ENCODE results near the gene BRINP1. TPM values are rescaled to one million over a fixed set of nuclear protein-coding genes. Genes with fewer than 3 reads are reported as not detected.

The BRINP1 gene
- total RNA-seq, 1 experiment from 2014 or later: not detected

DNA sequence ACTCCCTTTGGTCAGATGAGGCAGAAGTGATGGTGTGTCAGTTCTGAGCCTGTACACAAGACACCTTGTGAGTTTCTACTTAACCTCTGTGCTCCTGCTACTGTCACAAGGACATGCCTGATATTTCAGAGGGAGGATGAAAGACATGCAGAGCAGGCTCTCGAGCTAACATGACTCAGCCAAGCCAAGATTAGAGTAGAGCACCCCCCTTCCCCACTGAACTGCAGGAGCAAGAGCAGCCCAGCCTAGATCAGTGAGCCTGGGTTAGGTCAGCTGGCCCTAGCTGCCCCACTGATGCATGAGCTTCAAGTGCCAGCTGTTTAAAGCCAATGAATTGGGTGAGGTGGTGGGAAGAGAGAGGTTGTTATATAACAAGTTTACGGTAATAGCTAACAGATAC, 36.7 kb downstream of the BRINP1 start:
- H3K79me2 ChIP-seq (ENCODE audit: low read depth): no peaks in the 10 kb centered on the region
- H3K4me1 ChIP-seq (replicated peaks; ENCODE audit: insufficient read depth): no peaks in the 10 kb centered on the region
- ChIA-PET CTCF (no interaction called here), POLR2A (ENCODE audit: unreplicated experiment) (no interaction called here)
- H3K36me3 ChIP-seq (ENCODE audit: low read depth): no peaks in the 10 kb centered on the region
- intact Hi-C loops (cut with micrococcal nuclease; ENCODE audit: unreplicated experiment): no loop called here
- no peak overlapping the region for H3K4me3 ChIP-seq
- no peak overlapping the region for H3K4me2 ChIP-seq
- no peaks in the 10 kb centered on the region for H3F3A ChIP-seq (ENCODE audit: insufficient read depth, low read depth)
- no peaks in the 10 kb centered on the region for H3K9me2 ChIP-seq (ENCODE audit: insufficient read depth)
- H3K27ac ChIP-seq: no peak overlapping the region
- DNase-seq: no peak
- no peak overlapping the region for H2AFZ ChIP-seq
- H3K27me3 ChIP-seq (ENCODE audit: insufficient read depth, low read depth): no peaks in the 10 kb centered on the region
- no TSS peak for BruUV-seq (replicated peaks)
- no peaks in the 10 kb centered on the region for H4K20me1 ChIP-seq (ENCODE audit: insufficient read depth)
- no peaks in the 10 kb centered on the region for H3K9me3 ChIP-seq (ENCODE audit: insufficient read depth, low read depth)
- no peak for TF ChIP-seq EZH2 (IDR thresholded peaks at IDR 0.05; ENCODE audit: low read depth)
- TF ChIP-seq, protein P1, sequence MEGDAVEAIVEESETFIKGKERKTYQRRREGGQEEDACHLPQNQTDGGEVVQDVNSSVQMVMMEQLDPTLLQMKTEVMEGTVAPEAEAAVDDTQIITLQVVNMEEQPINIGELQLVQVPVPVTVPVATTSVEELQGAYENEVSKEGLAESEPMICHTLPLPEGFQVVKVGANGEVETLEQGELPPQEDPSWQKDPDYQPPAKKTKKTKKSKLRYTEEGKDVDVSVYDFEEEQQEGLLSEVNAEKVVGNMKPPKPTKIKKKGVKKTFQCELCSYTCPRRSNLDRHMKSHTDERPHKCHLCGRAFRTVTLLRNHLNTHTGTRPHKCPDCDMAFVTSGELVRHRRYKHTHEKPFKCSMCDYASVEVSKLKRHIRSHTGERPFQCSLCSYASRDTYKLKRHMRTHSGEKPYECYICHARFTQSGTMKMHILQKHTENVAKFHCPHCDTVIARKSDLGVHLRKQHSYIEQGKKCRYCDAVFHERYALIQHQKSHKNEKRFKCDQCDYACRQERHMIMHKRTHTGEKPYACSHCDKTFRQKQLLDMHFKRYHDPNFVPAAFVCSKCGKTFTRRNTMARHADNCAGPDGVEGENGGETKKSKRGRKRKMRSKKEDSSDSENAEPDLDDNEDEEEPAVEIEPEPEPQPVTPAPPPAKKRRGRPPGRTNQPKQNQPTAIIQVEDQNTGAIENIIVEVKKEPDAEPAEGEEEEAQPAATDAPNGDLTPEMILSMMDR (conservative IDR thresholded peaks at IDR 0.05): no peak

DNA sequence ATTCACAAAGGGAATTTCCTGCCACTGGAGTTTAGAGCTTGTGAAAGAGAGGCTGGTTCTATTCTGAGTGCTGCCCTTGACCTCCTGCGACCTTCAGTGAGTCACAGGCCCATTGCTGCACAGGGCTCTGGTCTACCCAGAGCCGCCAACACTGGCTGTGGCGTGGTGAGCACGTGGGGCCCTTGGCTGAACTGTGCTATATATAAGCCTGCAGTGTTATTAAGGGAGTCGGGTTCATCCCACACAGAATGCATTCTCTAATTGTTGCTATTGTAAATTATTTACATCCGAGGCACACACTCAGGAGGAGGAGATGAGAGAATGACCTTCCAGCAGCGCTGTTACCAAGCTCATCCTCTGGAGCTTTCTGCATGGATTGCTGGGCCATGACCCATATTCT, 47.1 kb downstream of the BRINP1 start:
- Histone ChIP-seq H3K36me3 (ENCODE audit: low read depth) (no peaks in the 10 kb centered on the region), H3K79me2 (ENCODE audit: low read depth) (no peaks in the 10 kb centered on the region), H3K4me3 (no peak overlapping the region), H2AFZ (no peak overlapping the region), H4K20me1 (ENCODE audit: insufficient read depth) (no peaks in the 10 kb centered on the region), H3K9me3 (ENCODE audit: insufficient read depth, low read depth) (no peaks in the 10 kb centered on the region), H3K9me2 (ENCODE audit: insufficient read depth) (no peaks in the 10 kb centered on the region), H3K4me1 (replicated peaks; ENCODE audit: insufficient read depth) (no peaks in the 10 kb centered on the region), H3K27ac (no peak overlapping the region), H3K4me2 (no peak overlapping the region), H3F3A (ENCODE audit: insufficient read depth, low read depth) (no peaks in the 10 kb centered on the region), H3K27me3 (ENCODE audit: insufficient read depth, low read depth) (no peaks in the 10 kb centered on the region)
- no peak for DNase-seq
- BruUV-seq (replicated peaks): no TSS peak
- TF ChIP-seq, protein P1 (conservative IDR thresholded peaks at IDR 0.05): no peak
- no peak for TF ChIP-seq EZH2 (IDR thresholded peaks at IDR 0.05; ENCODE audit: low read depth)
- intact Hi-C loops (cut with micrococcal nuclease; ENCODE audit: unreplicated experiment): no loop called here
- POLR2A ChIA-PET (ENCODE audit: unreplicated experiment): no interaction called here
- CTCF ChIA-PET: no interaction called here

DNA sequence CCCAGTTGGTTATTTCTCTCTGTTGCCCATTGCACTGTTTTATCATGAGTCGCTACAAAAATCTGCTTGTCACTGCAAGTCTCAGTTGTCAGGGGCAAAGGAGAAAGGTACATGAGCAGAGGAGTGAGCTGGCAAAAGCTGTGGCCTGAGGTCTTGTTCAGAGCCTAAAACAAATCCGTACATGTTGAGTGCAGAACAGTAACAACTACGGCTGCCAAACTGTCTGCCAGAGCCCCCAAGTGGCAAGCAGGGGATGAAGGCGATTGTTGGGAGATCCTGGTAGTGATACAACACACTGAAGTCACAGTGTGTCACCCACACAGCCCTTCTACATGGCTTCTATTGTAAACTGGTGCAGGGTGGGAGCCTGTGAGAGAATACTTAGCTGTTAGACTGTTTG, 50.9 kb downstream of the BRINP1 start:
- Histone ChIP-seq H3F3A (ENCODE audit: insufficient read depth, low read depth) (no peaks in the 10 kb centered on the region), H3K36me3 (ENCODE audit: low read depth) (no peaks in the 10 kb centered on the region), H3K79me2 (ENCODE audit: low read depth) (no peaks in the 10 kb centered on the region), H3K27ac (no peak overlapping the region), H3K27me3 (ENCODE audit: insufficient read depth, low read depth) (no peaks in the 10 kb centered on the region), H3K4me2 (no peak overlapping the region), H4K20me1 (ENCODE audit: insufficient read depth) (no peaks in the 10 kb centered on the region), H3K4me1 (replicated peaks; ENCODE audit: insufficient read depth) (no peaks in the 10 kb centered on the region), H3K9me2 (ENCODE audit: insufficient read depth) (no peaks in the 10 kb centered on the region), H3K9me3 (ENCODE audit: insufficient read depth, low read depth) (no peaks in the 10 kb centered on the region), H2AFZ (no peak overlapping the region), H3K4me3 (no peak overlapping the region)
- ChIA-PET CTCF (no interaction called here), POLR2A (ENCODE audit: unreplicated experiment) (no interaction called here)
- no peak for DNase-seq
- intact Hi-C loops (cut with micrococcal nuclease; ENCODE audit: unreplicated experiment): no loop called here
- TF ChIP-seq EZH2 (IDR thresholded peaks at IDR 0.05; ENCODE audit: low read depth): no peak
- TF ChIP-seq, protein P1 (conservative IDR thresholded peaks at IDR 0.05): no peak
- BruUV-seq (replicated peaks): no TSS peak
